NCI-H526 treated with DMSO at 0.1 percent for 48 hours (cell line): ENCODE data around the gene CFHR5.
"Not testable (repeated sequence)": the region's sequence is repeated elsewhere in the genome, so short reads cannot be mapped to it uniquely, and the experiment has no call there.

ENCODE experiments used
- DNase-seq: peaks from one replicate; lab custom pipeline; 2025; lab: John Stamatoyannopoulos, UW

The CFHR5 gene

DNA sequence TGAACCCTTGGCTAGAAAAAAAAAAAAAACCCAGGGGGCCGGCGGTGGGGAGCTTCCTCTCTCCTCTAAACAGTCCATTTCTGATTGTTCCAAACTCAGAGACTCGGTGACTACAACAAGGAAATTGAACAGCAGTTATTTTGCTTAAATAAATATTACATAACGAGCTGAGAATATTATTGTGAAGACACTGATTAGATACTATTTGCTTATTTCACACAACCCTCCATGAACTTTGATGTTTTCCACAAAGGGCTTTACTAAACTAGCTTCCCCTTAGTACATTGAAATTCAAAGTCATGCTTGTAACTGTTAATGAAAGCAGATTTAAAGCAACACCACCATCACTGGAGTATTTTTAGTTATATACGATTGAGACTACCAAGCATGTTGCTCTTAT is at the start of gene CFHR5:
TSS of gene CFHR5 (plus strand) at position 279 of the 400 bp plus-strand sequence. CDS start at position 388, 109 bp downstream.
- peak; percentile 53 for DNase-seq

DNA sequence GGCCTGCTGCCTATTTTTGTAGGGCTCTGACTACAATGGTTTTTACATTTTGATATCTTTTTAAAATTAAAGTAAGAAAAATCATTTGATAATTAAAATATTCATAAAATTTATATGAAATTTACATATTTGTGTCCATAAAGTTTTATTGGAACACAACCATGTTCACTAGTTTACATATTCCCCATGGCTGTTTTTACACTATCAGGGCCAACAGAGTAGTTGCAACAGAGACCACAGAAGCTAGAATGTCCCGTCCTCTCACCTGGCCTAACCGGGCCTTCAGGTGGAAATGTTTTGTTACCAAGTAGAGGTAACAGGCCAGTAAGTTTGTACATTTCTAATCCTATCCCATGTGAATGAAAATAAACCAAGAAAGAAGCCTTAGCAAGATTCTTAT is 44.5 kb upstream of the CFHR5 start:
- not testable (repeated sequence) for DNase-seq

DNA sequence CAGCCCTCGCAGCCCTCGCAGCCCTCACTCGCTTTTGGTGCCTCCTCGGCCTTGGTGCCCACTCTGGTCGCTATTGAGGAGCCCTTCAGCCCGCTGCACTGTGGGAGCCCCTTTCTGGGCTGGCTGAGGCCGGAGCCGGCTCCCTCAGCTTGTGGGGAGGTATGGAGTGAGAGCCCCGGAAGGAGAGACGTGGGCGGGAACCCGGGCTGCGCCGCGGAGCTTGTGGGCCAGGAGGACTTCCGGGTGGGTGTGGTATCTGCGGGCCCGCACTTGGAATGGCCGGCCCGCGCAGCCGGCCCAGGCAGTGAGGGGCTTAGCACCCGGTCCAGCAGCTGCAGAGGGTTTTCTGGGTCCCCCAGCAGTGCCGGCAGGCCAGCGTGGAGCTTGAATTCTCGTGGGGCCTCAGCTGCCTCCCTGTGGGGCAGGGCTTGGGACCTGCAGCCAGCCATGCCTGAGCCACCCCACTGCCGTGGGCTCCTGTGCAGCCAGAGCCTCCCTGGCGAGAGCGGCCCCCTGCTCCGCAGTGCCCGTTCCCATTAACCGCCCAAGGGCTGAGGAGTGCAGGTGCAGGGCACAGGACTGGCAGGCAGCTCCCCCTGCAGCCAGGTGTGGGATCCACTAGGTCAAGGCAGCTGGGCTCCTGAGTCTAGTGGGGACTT is 43.7 kb upstream of the CFHR5 start:
- no peak for DNase-seq

DNA sequence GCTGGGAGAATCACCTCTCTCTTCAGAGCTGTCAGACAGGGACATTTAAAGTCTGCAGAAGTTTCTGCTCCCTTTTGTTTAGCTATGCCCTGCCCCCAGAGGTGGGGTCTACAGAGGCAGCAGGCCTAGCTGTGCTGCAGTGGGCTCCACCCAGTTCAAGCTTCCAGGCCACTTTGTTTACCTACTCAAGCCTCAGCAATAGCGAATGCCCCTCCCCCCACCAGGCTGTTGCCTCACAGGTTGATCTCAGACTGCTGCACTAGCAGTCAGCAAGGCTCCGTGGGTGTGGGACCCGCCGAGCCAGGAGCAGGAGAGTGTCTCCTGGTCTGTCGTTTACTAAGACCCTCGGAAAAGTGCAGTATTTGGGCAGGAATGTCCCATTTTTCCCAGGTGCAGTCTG is 35.9 kb upstream of the CFHR5 start:
- not testable (repeated sequence) for DNase-seq

DNA sequence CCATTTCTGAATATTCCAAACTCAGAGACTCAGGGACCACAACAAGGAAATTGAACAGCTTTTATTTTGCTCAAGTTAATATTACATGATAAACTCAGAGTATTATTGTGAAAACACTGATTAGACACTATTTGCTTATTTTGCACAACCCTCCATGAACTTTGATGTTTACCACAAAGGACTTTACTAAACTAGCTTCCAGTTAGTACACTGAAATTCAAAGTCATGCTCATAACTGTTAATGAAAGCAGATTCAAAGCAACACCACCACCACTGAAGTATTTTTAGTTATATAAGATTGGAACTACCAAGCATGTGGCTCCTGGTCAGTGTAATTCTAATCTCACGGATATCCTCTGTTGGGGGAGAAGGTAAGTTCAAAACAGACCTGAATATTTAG is 33.8 kb upstream of the CFHR5 start, which contains the start of gene CFHR2:
TSS of gene CFHR2 (plus strand) at position 171 of the 400 bp plus-strand sequence. CDS start at position 314, 143 bp downstream.
- DNase-seq, result not testable (repeated sequence)

DNA sequence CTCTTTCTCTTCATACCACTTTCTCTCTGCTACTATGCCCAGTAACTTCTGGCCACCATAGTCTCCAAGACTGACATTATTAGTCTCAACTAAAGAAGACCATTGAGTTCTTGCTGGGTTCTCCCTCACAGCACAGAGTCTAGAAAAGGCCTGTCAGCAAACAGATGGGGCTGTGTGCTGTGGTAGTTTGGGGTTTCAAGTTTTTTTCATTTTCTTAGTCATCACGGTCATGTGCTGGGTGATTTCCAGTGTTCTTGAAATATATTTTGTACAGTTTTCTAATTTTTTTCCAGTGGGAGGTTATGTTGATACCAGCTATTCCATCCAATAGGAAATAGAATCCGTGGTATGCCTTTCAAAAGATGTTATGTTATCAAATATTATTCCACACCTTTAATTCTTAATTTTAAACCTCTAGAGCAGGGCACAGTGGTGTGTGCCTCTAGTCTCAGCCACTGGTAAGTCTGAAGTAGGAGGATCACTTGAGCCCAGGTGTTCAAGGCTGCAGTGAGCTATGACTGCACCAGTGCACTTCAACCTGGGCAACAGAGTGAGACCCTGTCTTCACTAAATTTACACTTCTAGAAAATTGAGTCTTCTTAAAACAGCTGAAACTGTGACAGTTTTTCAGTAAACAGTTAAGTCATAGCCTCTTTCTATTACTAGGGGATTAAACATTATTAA is 25.5 kb upstream of the CFHR5 start:
- DNase-seq, result no peak

DNA sequence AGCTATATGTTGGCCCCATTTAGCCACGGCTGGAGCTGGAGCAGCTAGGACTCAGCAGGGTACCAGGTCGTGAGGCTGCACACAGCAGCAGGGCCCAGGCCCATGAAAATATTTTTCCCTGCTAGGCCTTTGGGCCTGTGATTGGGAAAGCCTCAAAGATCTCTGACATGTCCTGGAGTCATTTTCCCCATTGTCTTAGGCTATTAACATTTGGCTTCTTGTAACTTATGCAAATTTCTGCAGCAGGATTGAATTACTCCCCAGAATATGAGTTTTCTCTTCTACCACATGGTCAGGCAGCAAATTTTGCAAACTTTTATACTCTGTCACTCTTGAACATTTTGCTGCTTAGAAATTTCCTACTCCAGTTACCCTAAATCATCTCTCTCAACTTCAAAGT is 22.6 kb upstream of the CFHR5 start:
- no peak for DNase-seq

DNA sequence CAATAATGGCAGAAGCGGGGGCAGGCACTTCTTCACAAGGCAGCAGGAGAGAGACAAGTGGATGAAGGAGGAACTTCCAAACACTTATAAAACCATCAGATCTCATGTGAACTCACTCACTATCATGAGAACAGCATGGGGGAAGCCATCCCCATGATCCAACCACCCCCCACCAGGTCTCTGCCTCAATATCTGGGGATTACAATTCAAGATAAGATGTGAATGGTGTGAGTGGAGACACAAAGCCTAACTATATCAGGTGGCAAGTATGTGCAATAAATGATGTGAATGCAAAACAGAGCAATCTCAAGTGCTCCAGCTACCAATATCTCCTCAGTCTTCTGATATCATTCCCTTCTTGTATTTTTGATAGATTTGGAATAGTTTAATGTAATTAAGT is 21.4 kb upstream of the CFHR5 start:
- no peak for DNase-seq

DNA sequence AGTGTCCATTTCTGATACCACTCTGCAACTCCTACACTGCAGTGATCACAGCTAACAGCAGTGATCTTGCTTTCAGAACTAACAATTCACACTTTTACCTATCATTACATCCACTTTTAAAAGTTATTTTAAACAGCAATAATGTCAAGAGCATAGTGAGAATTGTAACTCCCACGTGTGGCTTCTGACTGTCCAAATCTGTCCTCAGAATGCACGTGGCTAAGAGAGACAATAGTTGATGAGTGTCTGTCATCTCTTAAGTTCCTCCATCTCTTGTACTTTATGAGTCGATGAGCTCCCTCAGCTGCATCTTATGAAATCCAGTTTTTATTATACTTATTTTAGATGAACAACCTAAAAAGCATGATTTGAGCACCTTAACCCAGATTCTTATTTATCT is 16.5 kb upstream of the CFHR5 start:
- DNase-seq, result no peak

DNA sequence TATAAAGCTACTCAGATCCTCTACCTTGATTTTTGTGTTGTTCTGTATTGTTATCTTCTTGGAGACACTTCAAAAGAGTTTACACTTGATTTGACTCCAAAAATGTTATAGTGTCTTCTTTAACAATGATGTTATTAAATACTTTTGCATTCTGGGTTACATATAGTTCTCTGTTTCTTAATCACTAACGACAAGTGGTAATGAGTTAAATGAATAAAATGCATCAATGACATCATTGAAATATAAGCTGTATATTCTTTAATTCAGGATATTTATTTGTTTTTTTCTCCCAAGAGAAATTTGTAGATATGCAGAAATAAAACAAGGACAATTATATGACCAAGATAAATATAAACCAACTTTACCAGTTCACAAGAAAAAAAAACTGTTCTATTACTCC is 7.2 kb upstream of the CFHR5 start:
- no peak for DNase-seq

DNA sequence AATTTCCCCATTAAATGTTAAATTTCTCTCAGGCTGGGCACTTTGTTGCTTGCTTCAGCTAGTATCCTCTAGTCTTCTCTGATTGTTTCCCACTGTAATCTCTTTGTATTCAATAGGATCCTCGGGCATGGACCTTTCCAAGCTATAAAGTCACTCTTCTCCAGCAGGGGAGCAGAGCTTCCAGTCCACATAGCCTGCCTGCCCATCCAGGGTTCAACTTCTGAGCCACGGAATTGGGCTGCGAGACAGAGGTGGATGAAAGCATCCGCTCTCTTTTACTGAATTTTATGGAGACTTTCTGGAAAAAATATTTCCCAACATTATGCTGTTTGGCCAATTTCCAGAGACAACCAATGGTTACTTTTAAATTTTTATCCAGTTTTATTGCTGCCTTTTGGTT is 1.1 kb upstream of the CFHR5 start:
- no peak for DNase-seq

DNA sequence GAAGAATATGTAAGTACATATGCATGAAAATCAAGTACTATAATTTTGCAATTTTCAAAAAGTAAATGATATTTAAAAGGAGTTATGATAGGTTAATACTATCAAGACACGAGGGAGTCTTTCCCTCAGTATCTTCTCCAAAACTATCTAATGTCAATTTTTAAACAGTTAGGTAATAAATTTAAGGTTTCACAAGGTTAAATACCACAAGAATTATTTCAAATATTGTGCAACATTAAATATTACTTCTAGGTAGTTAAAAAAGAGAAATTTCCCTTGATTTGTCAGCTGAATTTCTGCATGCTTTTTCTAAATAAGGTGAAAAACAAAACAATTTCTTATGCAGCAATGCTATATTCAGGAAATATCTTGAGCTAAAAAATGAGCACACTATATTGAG is 3.5 kb downstream of the CFHR5 start:
- no peak for DNase-seq

DNA sequence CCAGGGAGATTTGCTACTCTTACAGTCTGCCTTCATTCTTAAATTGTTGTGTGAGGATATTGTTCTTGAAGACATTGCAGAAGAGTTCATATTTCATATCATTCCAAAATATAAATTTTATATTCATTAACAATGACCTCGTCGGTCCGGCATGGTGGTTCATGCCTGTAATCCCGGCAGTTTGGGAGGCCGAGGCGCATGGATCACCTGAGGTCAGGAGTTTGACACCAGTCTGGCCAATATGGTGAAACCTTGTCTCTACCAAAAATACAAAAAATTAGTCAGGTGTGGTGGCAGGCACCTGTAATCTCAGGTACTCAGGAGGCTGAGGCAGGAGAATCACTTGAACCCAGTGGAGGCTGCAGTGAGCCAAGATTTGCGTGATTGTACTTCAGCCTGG is 4.9 kb downstream of the CFHR5 start:
- DNase-seq, result not testable (repeated sequence)

DNA sequence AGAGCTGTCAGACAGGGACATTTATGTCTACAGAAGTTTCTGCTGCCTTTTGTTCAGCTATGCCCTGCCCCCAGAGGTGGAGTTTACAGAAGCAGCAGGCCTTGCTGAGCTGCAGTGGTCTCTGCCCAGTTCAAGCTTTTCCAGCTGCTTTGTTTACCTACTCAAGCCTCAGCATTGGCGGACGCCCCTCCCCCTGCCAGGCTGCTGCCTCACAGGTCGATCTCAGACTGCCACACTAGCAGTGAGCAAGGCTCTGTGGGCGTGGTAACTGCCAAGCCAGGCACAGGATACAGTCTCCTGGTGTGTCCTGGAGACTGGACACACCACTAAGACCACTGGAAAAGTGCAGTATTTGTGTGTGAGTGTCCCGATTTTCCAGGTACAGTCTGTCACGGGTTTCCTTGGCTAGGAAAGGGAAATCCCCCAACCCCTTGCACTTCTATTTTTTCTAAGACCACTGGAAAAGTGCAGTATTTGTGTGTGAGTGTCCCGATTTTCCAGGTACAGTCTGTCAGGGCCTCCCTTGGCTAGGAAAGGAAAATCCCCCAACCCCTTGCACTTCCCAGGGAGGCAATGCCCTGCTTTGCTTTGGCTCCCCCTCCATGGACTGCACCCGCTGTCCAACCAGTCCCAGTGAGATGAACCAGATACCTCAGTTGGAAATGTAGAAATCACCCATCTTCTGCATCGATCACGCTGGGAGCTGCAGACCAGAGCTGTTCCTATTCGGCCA is 14.7 kb downstream of the CFHR5 start:
- peak; percentile 15 for DNase-seq

DNA sequence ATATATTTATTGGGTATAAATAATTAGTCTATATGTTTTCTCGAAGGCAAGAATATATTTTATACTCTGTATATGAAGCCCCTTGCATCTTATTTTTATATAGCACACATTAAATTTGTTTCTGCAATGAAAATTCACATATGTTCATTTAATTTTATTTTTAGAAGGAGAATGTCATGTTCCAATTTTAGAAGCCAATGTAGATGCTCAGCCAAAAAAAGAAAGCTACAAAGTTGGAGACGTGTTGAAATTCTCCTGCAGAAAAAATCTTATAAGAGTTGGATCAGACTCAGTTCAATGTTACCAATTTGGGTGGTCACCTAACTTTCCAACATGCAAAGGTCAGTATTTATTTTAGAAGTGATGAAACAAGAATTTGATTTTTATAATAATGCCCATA is 16.6 kb downstream of the CFHR5 start:
- DNase-seq, result no peak

DNA sequence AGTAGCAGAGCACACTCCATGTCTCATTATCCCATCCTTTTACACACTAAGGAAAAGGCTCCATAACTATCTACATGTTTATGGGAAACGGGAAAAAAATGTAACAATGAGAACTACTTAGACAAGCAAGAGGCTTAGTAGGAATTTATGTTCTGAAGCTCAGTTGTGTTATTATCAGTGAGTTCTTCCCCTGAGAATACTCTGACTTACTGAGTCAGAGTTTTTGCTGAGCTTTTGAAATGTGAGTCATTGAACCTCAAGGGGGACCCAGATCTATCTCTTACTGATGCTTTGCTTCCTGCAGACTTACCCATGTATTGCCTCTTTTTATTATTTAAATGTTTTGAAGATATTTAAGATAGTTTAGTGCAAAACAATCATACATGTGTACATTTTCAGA is 20.1 kb downstream of the CFHR5 start:
- DNase-seq, result no peak

DNA sequence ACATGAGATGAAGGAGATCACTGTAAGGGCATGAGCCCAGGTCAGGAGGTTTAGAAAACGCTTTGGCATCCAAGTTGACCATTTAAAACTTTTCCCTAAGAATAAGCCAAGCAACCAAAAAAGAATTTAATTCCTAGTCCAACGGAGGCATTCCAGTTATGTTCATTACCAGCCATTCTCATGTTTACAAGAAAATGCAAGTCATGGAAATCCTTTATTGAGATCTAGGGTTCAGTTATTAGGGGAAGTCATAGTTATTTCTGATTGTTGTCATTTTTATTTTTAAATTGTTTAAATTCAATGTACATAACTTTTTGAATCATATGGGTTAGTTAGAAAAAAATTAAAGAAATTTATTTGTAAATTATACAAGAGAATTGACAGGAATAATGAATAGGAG is 24.5 kb downstream of the CFHR5 start:
- DNase-seq, result no peak

DNA sequence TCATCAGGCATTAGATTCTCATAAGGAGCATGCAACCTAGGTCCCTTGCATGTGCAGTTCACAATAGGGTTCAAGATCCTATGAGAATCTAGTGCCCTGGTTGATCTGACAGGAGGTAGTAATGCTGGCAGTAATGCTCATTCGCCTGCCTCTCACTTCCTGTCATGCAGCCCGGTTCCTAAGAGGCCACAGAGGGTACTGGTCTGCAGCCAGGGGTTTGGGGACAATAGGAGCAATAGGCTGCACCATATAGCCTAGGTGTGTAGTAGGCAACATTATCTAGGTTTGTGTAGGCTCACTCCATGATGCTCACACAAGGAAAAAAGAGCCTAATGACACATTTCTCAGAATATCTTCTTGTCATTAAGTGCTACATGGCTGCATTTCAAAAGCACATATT is 25.8 kb downstream of the CFHR5 start:
- no peak for DNase-seq

DNA sequence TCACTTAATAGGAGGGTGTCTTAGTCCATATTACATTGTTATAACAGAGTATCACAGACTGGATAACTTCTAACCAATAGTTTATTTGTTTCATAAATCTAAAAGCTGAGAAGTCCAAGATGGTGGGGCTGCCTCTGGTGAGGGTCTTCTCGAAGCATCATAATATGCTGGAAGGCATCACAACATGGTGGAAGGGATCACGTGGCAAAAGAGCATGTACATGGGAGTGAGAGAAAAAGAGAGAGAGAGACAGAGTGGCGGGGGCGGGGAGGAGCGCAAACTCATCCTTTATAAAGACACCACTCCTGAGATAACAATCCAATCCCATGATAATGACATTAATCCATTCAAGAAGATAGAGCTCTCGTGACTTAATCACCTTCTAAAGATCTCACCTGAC is 31.5 kb downstream of the CFHR5 start:
- no peak for DNase-seq

DNA sequence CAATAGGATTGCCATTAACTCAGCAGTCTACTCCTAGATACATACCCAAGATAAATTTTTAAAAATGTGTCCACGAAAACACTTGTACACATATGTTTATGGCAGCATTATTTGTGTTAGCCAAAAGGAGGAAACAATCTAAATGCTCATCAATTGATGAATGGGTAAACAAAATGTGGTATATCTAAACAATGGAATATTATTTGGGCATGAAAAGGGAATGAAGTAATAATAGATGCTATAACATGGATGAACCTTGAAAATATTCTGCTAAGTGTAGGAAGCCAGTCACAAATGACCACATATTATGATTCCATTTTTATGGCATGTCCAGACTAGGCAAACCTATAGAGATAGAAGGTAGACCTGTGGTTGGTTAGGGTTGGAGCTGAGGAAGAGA is 34.3 kb downstream of the CFHR5 start:
- DNase-seq, result no peak

DNA sequence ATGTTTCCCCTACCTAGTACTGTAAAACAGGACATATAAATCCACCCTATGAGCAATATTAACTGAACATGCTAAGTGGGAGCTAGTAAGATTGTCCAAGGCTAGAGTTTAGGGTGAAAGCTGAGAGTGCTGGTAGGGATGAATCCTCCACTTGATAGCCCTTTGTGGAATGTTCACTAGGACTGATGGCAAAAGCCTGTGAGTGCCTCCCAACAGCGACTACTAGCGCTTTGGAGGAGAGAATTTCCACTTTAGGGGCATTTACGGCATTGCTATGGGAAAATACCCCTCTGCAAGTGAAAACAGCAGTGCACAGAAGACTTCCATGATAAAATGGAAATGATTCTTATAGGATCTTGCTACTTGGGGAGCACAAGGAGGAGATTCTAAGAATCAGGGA is 35.9 kb downstream of the CFHR5 start:
- DNase-seq, result no peak

DNA sequence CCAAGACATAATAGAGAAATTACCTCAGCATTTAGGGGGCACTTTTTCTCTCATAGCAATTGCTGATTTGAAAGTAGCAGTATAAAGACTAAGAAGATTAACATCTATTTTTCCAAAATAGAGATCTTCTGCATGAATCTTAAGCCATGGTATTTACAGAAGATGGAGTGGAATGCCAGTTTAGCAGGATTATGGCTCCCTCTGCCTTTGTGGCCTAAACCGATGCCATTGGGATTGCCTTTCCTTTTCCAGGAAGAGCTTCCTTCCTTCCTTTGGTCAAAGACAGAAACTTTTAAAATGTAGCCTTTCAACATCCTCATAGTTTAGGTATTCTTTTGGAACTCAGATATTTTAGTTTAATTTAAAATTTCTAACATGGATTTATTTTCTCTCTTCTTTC is 39.4 kb downstream of the CFHR5 start:
- no peak for DNase-seq

DNA sequence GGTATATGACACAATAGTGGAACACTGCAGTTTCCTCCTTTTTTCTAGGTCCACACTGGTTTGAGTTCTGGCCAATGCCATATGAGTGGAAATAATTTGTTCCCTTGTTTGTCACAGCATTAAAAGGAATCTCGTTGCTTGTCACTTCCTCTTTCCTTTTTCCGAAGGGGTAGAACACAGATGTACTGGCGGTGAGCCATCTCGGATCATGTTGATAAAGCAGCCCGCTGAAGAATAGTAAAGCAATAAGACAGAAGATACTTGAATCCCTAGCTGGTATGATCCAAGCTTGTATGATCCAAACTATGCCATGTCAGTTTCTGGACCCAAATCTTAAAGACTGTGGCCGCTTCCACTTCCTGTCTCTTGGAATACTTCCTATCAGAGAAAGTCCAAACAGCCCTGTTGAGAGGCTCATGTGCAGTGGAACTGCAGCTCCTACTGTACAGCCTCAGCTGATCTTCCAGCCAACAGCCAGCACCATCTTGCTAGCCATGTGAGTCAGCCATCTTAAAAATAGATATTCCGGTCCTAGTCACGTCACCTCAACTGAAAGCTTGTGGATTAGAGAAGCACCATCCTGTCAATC is 40.3 kb downstream of the CFHR5 start:
- no peak for DNase-seq
